Activated naive CD4-positive, alpha-beta T cell (primary cell): Measurements from ENCODE around the gene COX19.
"Not testable (repeated sequence)": the region's sequence is repeated elsewhere in the genome, so short reads cannot be mapped to it uniquely, and the experiment has no call there.

Source experiments
- DNase-seq, 4 experiments: peaks; one replicate each; lab custom pipeline; 2025; lab: John Stamatoyannopoulos, UW

COX19 gene

DNA sequence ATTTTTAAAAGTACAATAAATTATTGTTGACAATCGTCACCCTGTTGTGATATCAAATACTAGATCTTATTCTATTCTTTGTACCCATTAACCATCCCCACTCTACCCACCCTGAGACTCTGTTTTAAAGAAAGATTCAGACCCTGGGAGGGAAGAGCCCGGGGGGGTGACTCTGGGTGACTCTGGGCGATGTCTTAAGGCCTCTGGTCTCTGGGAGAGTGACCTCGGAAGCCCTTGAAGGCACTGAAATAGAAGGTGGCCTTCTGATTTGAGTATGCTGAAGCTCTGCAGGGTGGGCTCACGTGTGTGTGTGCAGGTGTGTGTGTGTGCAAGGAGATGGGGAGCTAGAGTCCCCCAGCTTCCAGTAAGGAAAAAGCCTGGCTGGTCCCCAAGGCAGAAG, 30.6 kb downstream of the COX19 start:
- DNase-seq: no peak

GRCh38 chr7:943793-944192, 31.6 kb downstream of the COX19 start:
- DNase-seq: not testable (repeated sequence)

GRCh38 chr7:940599-941408, 34.5 kb downstream of the COX19 start:
- no peak for DNase-seq

GRCh38 chr7:939843-940242, 35.5 kb downstream of the COX19 start:
- DNase-seq: no peak

GRCh38 chr7:938546-939185, 36.7 kb downstream of the COX19 start:
- DNase-seq: no peak

GRCh38 chr7:937856-938484, 37.4 kb downstream of the COX19 start:
- DNase-seq: no peak

DNA sequence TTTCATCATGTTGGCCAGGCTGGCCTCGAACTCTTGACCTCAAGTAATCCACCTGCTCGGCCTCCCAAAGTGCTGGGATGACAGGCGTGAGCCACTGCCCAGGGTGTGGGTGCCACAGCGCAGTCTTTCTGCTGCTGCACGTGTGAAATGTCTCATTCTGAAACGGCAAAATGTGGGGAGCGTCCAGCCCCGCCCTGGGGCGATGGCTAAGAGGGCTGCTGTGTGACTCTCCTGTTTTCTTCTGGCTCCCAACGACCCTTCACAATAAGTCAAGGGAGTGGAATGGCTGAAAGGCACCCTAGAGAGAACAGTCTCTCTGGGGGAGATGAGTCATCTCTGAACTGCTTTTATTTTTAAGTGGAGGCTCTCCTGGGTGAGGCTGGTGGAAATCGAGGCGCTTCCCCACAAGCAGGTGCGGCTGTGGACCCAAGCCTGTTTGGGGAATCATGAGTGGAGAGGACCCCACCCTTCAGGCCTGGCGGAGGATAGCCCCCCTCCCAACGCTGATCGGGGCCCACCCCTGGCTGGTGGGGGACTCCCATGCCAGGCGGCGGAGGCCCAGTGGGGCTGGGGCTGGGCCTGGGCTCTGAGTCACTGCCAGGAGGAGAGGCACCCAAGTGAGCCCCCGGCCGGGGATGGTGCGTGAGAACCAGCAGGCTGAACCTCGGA, 38.8 kb downstream of the COX19 start:
- DNase-seq: no peak

GRCh38 chr7:935874-936385, 39.4 kb downstream of the COX19 start:
- DNase-seq: no peak

- DNase-seq: no peak
These were observed 40.0 kb downstream of the COX19 start for GRCh38 chr7:935164-935873.

DNA sequence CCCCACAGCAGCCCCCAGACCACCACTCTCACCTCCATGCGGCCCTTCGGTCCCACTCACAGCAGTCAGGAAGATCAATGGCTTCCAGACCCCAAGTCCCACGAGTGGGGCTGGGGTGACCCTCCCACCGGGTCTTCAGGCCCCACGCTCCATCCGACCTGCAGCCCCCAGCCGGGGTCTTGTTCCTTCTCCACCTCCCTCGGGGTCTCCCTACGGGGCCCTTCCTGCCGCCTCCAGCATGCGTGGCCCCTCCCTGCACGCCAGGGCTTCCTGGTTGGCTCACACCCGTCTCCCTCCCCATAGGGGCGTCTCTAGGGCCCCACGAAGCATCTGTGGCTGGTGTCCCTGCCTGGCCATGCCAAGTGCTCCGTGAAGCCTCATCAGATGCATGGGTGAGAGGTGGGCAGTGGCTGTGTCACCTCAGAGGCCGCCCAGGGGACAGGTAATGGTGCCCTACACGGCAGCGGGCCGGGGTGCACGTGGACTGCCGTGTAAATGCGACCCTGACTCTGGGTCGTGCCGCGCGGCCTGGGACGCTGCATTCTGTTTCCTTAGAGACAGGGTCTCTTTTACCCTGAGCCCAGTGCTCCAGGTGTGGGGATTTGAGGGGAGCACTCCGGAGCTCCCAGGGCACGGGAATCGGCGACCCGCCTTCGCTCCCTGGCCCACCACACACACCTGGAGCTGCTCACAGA, 40.7 kb downstream of the COX19 start:
- no peak for DNase-seq

DNA sequence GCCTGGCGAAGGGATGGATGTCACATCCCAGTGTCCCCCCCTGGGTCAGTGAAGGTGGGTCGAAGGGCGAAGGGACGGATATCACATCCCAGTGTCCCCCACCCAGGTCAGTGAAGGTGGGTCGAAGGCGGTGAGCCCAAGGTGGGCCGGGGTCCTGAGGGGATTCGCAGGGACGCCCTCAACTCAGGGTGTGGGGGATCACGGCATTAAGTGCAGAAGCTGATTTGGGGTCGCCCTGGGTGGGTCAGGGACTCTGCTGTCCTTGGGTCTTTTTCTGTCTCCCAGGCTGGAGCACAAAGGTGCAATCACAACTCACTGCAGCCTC, 42.7 kb downstream of the COX19 start:
- DNase-seq: no peak

DNA sequence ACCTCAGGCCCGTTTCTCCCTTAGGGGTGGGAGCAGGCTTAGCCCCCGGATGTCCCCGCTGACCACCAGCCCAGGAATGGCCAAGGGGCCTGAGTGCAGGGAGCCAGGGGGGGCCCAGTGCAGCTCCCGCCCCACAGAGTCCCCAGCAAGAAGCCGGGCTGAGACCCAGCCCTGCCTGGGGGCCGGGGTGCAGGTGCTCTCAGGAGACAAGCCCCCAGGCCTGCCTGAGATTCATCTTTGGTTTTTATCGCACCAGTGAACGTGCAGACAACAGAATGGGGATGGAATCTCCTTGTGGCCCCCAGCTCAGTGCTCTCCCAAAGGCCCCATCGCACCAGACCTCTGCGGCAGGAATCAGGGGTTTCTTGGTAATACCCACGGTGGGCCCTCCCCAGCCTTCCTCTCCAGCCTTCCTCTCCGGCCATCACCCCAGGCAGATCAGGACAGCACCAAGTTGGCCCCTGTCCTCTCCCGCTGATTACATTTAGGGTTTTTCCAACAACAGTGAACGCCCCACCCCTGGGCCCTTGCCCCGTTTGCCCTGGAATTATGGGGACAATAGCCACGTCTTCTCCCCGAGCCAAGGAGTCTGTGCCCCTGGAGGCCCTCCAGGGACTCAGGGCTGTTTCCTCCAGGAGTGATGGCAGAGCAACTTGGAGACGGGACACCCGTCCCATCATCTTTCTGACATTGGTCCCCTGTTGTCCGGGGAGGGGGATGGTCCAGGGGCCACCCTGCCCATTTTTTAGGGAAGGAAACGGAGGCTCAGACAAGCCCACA, 43.3 kb downstream of the COX19 start:
- no peak for DNase-seq

DNA sequence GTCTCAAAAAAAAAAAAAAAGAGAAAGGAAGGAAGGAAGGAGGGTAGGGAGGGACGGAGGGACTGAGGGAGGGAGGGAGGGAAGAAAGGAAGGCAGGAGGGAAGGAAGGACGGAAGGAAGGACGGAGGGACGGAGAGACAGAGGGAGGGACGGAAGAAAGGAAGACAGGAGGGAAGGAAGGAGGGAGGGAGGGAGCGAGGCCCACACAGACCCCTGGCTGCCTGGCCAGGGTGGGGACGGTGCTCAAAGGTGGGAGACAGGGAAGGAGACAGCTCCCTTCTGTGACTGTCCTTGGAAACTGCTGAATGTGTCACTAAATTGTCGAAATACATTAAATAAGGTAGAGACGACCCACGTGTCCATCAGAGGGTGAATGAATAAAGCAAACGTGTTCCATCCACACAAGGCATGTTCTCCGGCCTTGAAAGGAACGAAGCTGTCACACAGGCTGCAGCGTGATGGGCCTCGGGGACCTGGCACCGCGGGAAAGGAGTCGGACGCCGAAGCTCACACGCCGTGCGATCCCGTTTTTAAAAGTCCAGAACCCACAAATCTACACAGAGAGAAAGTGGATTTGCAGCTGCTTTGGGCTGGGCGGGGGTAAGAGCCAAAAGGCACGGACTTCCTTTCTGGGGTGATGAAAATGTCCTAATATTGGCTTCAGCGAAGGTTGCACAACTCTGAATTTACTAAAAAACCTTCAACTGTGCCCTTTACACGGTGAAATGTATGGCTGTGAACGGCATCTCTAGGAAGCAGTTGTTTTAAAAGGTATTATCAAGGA, 44.2 kb downstream of the COX19 start:
- DNase-seq: no peak

- DNase-seq: no peak
These were observed 46.0 kb downstream of the COX19 start for GRCh38 chr7:929311-929711.

DNA sequence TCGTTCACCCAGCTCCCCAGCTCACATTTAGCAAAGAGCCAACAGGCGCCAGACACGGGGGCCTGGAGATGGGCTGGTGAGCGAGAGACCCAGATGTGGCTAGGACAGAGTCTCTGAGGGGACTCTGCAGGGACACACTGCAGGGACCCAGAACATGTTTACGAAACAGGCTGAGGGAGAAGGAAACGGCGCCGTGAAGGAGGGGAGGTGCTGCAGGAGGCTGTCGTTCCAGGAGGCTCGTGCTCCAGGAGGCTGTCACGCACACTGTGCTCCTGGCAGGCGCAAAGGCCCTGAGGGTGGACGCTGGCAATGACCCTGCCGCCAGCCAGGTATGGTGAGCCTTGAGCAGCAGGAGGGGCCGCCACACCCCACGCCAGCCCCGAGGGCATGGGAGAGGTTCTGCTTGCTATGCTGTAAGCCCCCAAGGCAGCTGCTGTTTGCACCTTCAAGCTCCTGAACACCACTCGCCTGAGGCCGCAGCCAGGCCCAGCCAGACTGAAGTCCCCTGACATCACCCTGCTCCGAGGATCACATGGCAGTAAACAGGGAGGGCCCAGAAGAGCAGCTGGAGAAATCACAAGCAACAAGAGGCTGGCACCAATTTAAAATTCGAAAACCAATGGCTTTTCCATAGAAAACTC, 48.2 kb downstream of the COX19 start:
- DNase-seq: no peak

GRCh38 chr7:926061-927030, 49.0 kb downstream of the COX19 start:
- DNase-seq: no peak

DNA sequence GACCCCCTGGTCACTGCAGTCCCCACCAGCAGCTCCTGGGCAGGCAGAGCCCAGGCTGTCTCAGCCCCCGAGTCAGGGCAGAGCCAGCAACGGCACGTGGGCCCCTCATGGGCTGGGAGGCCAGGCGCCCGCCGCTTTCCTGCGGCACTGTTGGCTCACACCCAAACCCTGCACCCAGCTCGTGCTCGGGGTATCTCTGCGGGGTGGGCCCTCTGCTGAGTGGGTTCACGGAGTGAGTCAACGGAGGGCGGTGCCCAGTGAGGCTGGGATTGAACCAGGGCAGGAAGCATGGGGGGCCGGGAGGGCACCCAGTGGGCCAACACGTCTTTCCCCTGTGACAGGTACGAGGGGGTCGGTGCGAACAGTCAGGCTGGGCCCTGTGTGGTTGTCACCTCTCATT, 49.7 kb downstream of the COX19 start:
- DNase-seq: peak in 1 of 4 experiments; percentile 19
